Measurements from ENCODE around the gene DOK1. TPM values are rescaled to one million over a fixed set of nuclear protein-coding genes. Genes with fewer than 3 reads are reported as not detected.

The DOK1 gene
- total and polyA plus RNA-seq, 2 donors from 2014 or later, result 11.3 to 16.7 TPM

DNA sequence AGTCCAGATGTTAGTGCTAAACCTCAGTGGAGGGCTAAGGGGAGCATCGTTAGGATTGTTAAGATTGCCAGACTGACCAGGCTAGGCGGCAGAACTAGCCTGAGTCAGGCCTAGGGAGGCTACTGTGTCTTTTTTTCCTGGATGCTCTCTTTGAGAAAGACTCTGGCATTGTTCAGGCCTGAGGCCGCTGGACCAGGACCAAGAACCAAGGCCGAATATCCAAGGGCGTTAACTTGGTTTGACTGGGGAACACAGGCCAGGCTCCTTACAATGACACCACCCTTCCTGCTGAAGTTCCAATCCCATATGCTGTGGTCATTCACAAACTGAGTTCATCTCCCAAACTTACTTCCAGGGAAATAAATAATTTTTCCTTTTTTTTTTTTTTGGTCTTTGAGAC is 14.2 kb upstream of the DOK1 start:
- Histone ChIP-seq H3K27ac (ENCODE audit: low read depth in 2 of 2, low read length in 2 of 2) (no peak overlapping the region), H3K4me1 (ENCODE audit: control insufficient read depth in 2 of 3, insufficient read depth in 2 of 3, low read depth in 1 of 3, low read length in 3 of 3) (no peaks in the 10 kb centered on the region), H3K9me3 (ENCODE audit: control insufficient read depth in 2 of 3, insufficient read depth in 1 of 3, low read length in 3 of 3) (no peaks in the 10 kb centered on the region), H3K4me3 (ENCODE audit: low read length in 3 of 3) (no peak overlapping the region), H3K9ac (ENCODE audit: low read length in 3 of 3) (no peak overlapping the region), H3K36me3 (ENCODE audit: control insufficient read depth in 2 of 3, insufficient read depth in 3 of 3, low read length in 3 of 3) (no peaks in the 10 kb centered on the region), H3K27me3 (ENCODE audit: control insufficient read depth, insufficient read depth, low read length) (no peaks in the 10 kb centered on the region)
- FAIRE-seq (no peak), DNase-seq (no peak)
- intact Hi-C loops (cut with DNase I), result no loop called here
- TF ChIP-seq, protein P1, sequence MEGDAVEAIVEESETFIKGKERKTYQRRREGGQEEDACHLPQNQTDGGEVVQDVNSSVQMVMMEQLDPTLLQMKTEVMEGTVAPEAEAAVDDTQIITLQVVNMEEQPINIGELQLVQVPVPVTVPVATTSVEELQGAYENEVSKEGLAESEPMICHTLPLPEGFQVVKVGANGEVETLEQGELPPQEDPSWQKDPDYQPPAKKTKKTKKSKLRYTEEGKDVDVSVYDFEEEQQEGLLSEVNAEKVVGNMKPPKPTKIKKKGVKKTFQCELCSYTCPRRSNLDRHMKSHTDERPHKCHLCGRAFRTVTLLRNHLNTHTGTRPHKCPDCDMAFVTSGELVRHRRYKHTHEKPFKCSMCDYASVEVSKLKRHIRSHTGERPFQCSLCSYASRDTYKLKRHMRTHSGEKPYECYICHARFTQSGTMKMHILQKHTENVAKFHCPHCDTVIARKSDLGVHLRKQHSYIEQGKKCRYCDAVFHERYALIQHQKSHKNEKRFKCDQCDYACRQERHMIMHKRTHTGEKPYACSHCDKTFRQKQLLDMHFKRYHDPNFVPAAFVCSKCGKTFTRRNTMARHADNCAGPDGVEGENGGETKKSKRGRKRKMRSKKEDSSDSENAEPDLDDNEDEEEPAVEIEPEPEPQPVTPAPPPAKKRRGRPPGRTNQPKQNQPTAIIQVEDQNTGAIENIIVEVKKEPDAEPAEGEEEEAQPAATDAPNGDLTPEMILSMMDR (IDR thresholded peaks at IDR 0.05; ENCODE audit: borderline replicate concordance, extremely low read depth, insufficient read depth), result no peak

DNA sequence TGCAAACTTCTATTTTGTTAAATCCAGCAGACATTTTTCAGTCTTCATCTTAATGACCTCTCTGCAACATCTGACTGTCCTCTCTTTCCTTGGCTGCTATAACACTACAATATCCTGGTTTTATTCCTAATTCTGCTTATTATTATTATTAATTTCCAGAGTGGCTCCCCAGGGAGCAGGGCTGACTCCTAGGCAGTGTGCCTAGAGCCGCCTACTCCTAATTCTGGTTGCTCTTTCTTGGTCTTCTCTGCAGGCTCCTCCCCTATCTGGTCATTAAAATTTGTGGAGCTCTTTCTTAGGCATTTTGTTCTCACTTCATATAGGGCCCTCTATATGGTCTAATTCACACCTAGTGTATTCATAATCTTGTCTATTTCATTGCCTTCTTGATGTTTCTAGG is 11.5 kb upstream of the DOK1 start:
- FAIRE-seq (no peak), DNase-seq (no peak)
- Histone ChIP-seq H3K4me3 (ENCODE audit: low read length in 3 of 3) (no peak overlapping the region), H3K27me3 (ENCODE audit: control insufficient read depth, insufficient read depth, low read length) (no peaks in the 10 kb centered on the region), H3K36me3 (ENCODE audit: control insufficient read depth in 2 of 3, insufficient read depth in 3 of 3, low read length in 3 of 3) (no peaks in the 10 kb centered on the region), H3K9me3 (ENCODE audit: control insufficient read depth in 2 of 3, insufficient read depth in 1 of 3, low read length in 3 of 3) (no peaks in the 10 kb centered on the region), H3K9ac (ENCODE audit: low read length in 3 of 3) (no peak overlapping the region), H3K4me1 (ENCODE audit: control insufficient read depth in 2 of 3, insufficient read depth in 2 of 3, low read depth in 1 of 3, low read length in 3 of 3) (no peaks in the 10 kb centered on the region), H3K27ac (ENCODE audit: low read depth in 2 of 2, low read length in 2 of 2) (no peak overlapping the region)
- TF ChIP-seq, protein P1 (IDR thresholded peaks at IDR 0.05; ENCODE audit: borderline replicate concordance, extremely low read depth, insufficient read depth), result no peak
- intact Hi-C loops (cut with DNase I), result no loop called here

DNA sequence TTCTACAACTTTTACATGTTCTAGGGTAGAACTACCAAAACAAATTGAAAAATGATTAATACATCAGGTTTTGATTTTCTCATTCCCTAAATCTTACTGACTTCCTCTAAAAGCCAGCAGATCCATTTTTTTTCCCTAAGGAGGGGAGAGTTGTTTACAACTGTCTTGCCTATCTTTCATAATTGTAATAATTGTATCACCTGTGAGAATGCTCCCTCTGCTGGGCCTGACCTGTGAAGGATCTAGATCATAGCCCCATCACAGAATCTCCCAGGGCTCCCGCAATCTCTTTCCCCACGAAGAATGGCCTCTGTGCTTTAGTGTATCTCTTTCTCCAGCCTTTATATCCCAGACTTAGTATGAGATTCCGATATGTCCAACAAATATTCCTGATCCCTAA is 9.9 kb upstream of the DOK1 start:
- DNase-seq, result no peak
- no peak overlapping the region for H3K9ac ChIP-seq (ENCODE audit: low read length in 3 of 3)
- no peaks in the 10 kb centered on the region for H3K36me3 ChIP-seq (ENCODE audit: control insufficient read depth in 2 of 3, insufficient read depth in 3 of 3, low read length in 3 of 3)
- FAIRE-seq, result no peak
- H3K27me3 ChIP-seq (ENCODE audit: control insufficient read depth, insufficient read depth, low read length), result no peaks in the 10 kb centered on the region
- H3K4me1 ChIP-seq (ENCODE audit: control insufficient read depth in 2 of 3, insufficient read depth in 2 of 3, low read depth in 1 of 3, low read length in 3 of 3), result peaks cover 0 to 4% (median 0%) of the 10 kb centered on the region in 3 donors
- no peaks in the 10 kb centered on the region for H3K9me3 ChIP-seq (ENCODE audit: control insufficient read depth in 2 of 3, insufficient read depth in 1 of 3, low read length in 3 of 3)
- TF ChIP-seq, protein P1 (IDR thresholded peaks at IDR 0.05; ENCODE audit: borderline replicate concordance, extremely low read depth, insufficient read depth), result no peak
- no peak overlapping the region for H3K27ac ChIP-seq (ENCODE audit: low read depth in 2 of 2, low read length in 2 of 2)
- no peak overlapping the region for H3K4me3 ChIP-seq (ENCODE audit: low read length in 3 of 3)
- intact Hi-C loops (cut with DNase I), result no loop called here

DNA sequence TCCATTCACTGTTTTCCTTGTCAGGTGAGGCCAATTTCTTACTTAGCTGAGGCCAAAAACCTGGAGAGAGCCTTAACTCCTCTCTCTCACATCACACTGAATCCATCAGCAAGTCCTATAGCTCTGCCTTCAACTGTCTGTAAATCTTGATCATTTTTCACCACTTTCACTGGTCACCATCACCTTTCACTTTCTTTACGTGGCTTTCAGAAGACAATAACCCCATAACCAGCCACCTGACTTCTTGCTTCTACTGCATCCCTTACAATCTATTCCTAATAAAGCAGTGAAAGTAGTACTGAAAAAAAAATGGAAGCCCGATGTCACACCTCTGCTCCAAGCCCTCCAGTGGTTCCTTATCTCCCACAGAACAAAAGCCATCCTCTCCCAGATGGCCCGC is 8.5 kb upstream of the DOK1 start:
- DNase-seq, result no peak
- Histone ChIP-seq H3K9ac (ENCODE audit: low read length in 3 of 3) (no peak overlapping the region), H3K36me3 (ENCODE audit: control insufficient read depth in 2 of 3, insufficient read depth in 3 of 3, low read length in 3 of 3) (no peaks in the 10 kb centered on the region), H3K4me3 (ENCODE audit: low read length in 3 of 3) (no peak overlapping the region), H3K9me3 (ENCODE audit: control insufficient read depth in 2 of 3, insufficient read depth in 1 of 3, low read length in 3 of 3) (no peaks in the 10 kb centered on the region), H3K27ac (ENCODE audit: low read depth in 2 of 2, low read length in 2 of 2) (no peak overlapping the region), H3K27me3 (ENCODE audit: control insufficient read depth, insufficient read depth, low read length) (no peaks in the 10 kb centered on the region), H3K4me1 (ENCODE audit: control insufficient read depth in 2 of 3, insufficient read depth in 2 of 3, low read depth in 1 of 3, low read length in 3 of 3) (peaks cover 0 to 4% (median 0%) of the 10 kb centered on the region in 3 donors)
- no peak for FAIRE-seq
- intact Hi-C loops (cut with DNase I), result no loop called here
- TF ChIP-seq, protein P1 (IDR thresholded peaks at IDR 0.05; ENCODE audit: borderline replicate concordance, extremely low read depth, insufficient read depth), result no peak

Data from kidney (tissue), 14 donors.